GM23248 (cell line): ENCODE measurements around the gene ANO2. TPM values are rescaled to one million over a fixed set of nuclear protein-coding genes. Genes with fewer than 3 reads are reported as not detected.

Experiments
- DNase-seq: peaks from one replicate; pipeline ENCODE4 v3.0.0-alpha.2; 2015
- H2AFZ ChIP-seq: fragments of 200-600 bp; sonication (generic); 2 replicates; pipeline ENCODE4 v1.6.1; 2016; ENCODE audit warnings: antibody characterized with exemption
- H3F3A ChIP-seq: fragments of 200-600 bp; sonication (generic); 2 replicates; pipeline ENCODE4 v1.6.1; 2016; ENCODE audit warnings: mild to moderate bottlenecking, antibody characterized with exemption, mixed run types; ENCODE audit not compliant: insufficient read depth
- H3K27ac ChIP-seq: fragments of 200-600 bp; sonication (generic); 2 replicates; pipeline ENCODE4 v1.5.1; 2016; ENCODE audit warnings: mild to moderate bottlenecking
- H3K27me3 ChIP-seq: fragments of 200-600 bp; sonication (generic); replicated peaks from 2 replicates; pipeline ENCODE4 v1.6.1; 2016; ENCODE audit warnings: mild to moderate bottlenecking; ENCODE audit not compliant: insufficient read depth
- H3K36me3 ChIP-seq: fragments of 200-600 bp; sonication (generic); 2 replicates; pipeline ENCODE4 v1.6.1; 2016; ENCODE audit warnings: low read depth, mild to moderate bottlenecking
- H3K4me1 ChIP-seq: fragments of 200-600 bp; sonication (generic); 2 replicates; pipeline ENCODE4 v1.6.1; 2016; ENCODE audit warnings: mild to moderate bottlenecking; ENCODE audit not compliant: insufficient read depth
- H3K4me2 ChIP-seq: fragments of 200-600 bp; sonication (generic); one replicate; pipeline ENCODE4 v1.6.1; 2016; ENCODE audit warnings: mild to moderate bottlenecking; ENCODE audit not compliant: unreplicated experiment
- H3K4me3 ChIP-seq: fragments of 200-600 bp; sonication (generic); 2 replicates; pipeline ENCODE4 v1.5.1; 2016; ENCODE audit warnings: mild to moderate bottlenecking
- H3K79me2 ChIP-seq: fragments of 200-600 bp; sonication (generic); 2 replicates; pipeline ENCODE4 v1.6.1; 2016; ENCODE audit warnings: mild to moderate bottlenecking; ENCODE audit not compliant: insufficient read depth
- H3K9ac ChIP-seq: fragments of 200-600 bp; sonication (generic); 2 replicates; pipeline ENCODE4 v1.6.1; 2016; ENCODE audit warnings: mild to moderate bottlenecking
- H3K9me2 ChIP-seq: fragments of 200-600 bp; sonication (generic); 2 replicates; pipeline ENCODE4 v1.6.1; 2016; ENCODE audit warnings: mixed run types, mild to moderate bottlenecking, moderate library complexity; ENCODE audit not compliant: insufficient read depth
- H3K9me3 ChIP-seq: fragments of 200-600 bp; sonication (generic); one replicate; pipeline ENCODE4 v1.6.1; 2017; ENCODE audit warnings: low read depth
- H4K20me1 ChIP-seq: fragments of 200-600 bp; sonication (generic); 2 replicates; pipeline ENCODE4 v1.6.0; 2016; ENCODE audit not compliant: insufficient read depth
- EZH2 ChIP-seq: fragments of 200-600 bp; sonication (generic); IDR thresholded peaks from 2 replicates; pipeline ENCODE4 v1.6.1; 2018; ENCODE audit warnings: antibody characterized with exemption, mild to moderate bottlenecking; ENCODE audit not compliant: insufficient read depth, poor library complexity, severe bottlenecking
- EZH2phosphoT487 ChIP-seq: fragments of 200-600 bp; sonication (generic); IDR thresholded peaks from 2 replicates; pipeline ENCODE4 v1.6.1; 2018; ENCODE audit warnings: antibody characterized with exemption, moderate library complexity, mild to moderate bottlenecking, low read depth; ENCODE audit not compliant: insufficient read depth
- WGBS, 2 experiments: methylation state at CpG; one replicate each; pipeline ENCODE4 v1.1.6; 2015 to 2017; ENCODE audit warnings: low lambda C conversion rate in 2 of 2, low coverage in 1 of 2; ENCODE audit errors: missing lambda C conversion rate in 2 of 2; 5-methylcytosine and 5-hydroxymethylcytosine counted together
- in situ Hi-C: fragments of 300-500 bp; cut with MboI; formaldehyde crosslinking; loops from 2 replicates; pipeline ENCODE4 v1.15.0; 2020
- polyA plus RNA-seq: library from polyadenylated mRNA; unstranded; fragments of >200 nt; fragmentation: Nextera tagmentation; extraction: Ambion mirVana; gene quantifications from 2 replicates; pipeline ENCODE4 v1.2.1, GENCODE V29; 2016
- total RNA-seq: library from RNA; depleted of rRNA; stranded (reverse); fragments of >200 nt; shearing (Covaris generic); gene quantifications from 2 replicates; pipeline ENCODE4 v1.2.3, GENCODE V29; 2014

The ANO2 gene
- total and polyA plus RNA-seq, 2 experiments from 2014 or later: not detected

DNA sequence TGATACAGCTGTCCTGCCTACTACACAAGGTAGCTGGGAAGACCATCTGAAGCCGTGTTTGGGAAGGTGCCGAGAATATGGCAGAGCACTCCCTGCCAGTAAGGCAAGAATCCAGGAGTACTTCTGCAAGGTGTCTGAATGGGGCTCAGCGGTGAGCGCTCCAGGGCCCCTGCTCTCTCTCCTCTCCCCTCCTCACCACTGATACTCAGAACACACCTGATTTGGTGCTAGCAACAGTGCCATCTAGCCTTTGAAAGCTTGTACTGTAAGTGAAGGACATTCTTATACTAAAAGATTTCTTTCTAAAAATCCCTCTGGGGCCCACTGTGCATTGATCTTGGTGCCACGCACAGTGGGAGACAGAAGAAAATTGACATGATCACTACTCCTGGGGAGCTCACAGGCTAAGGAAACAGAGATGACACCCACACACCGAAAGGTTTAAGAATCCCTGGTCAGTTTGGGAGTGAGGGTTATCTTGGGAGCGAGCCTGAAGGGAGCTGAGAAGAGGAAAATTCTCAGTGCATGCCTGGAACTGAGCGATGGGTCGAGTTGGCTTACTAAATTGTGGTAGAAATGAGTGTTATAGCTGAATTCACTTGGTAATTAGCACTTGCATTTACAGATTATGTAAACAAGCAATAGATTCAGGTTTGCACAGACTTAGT, 296.2 kb downstream of the ANO2 start:
- no peaks in the 10 kb centered on the region for H3K36me3 ChIP-seq
- peak; percentile 47 for DNase-seq
- H3K27ac ChIP-seq: no peak overlapping the region
- peaks cover 5% of the 10 kb centered on the region for H3K27me3 ChIP-seq
- no peaks in the 10 kb centered on the region for H4K20me1 ChIP-seq
- no peak overlapping the region for H3K9ac ChIP-seq
- H3K4me3 ChIP-seq: no peak overlapping the region
- no peak overlapping the region for H3K4me2 ChIP-seq
- no peak overlapping the region for H2AFZ ChIP-seq
- no peaks in the 10 kb centered on the region for H3K4me1 ChIP-seq
- in situ Hi-C loops: no loop called here
- H3K9me2 ChIP-seq: no peaks in the 10 kb centered on the region
- H3K9me3 ChIP-seq: no peaks in the 10 kb centered on the region
- no peak for TF ChIP-seq EZH2
- TF ChIP-seq EZH2phosphoT487: no peak
- 54 to 55% methylated on average over 9 of the region's 9 CpGs for WGBS, 2 experiments
- no peaks in the 10 kb centered on the region for H3F3A ChIP-seq
- H3K79me2 ChIP-seq: no peaks in the 10 kb centered on the region

DNA sequence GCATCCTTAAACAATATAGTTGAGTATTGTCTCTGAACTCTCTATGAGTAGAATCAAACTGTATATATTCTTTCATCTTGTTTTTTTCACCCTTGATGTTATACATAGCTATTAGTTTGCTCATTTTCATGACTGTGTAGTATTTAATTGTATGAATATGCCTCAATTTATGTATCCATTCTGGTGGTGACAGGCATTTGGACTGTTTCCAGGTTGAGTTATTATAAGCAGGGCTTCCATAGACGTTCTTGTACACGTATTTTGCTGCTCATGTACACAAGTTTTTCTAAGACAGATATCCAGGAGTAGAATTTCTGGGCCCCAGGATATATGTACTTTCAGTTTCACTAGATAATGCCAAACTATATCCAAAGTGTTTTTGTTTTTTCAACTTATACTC, 301.8 kb downstream of the ANO2 start:
- Histone ChIP-seq H4K20me1 (no peaks in the 10 kb centered on the region; the same call in 1 of the 2 replicates), H3K27me3 (peaks cover 5% of the 10 kb centered on the region), H3K9me2 (no peaks in the 10 kb centered on the region), H3K36me3 (no peaks in the 10 kb centered on the region), H3K27ac (no peak overlapping the region), H3K4me3 (no peak overlapping the region), H3K4me2 (no peak overlapping the region), H3F3A (no peaks in the 10 kb centered on the region), H3K9me3 (no peaks in the 10 kb centered on the region), H3K9ac (no peak overlapping the region), H2AFZ (no peak overlapping the region), H3K4me1 (no peaks in the 10 kb centered on the region), H3K79me2 (no peaks in the 10 kb centered on the region)
- DNase-seq: no peak
- in situ Hi-C loops: no loop called here
- no peak for TF ChIP-seq EZH2
- TF ChIP-seq EZH2phosphoT487: no peak
- WGBS, 2 experiments: 19% methylated on average over 2 of the region's 2 CpGs

DNA sequence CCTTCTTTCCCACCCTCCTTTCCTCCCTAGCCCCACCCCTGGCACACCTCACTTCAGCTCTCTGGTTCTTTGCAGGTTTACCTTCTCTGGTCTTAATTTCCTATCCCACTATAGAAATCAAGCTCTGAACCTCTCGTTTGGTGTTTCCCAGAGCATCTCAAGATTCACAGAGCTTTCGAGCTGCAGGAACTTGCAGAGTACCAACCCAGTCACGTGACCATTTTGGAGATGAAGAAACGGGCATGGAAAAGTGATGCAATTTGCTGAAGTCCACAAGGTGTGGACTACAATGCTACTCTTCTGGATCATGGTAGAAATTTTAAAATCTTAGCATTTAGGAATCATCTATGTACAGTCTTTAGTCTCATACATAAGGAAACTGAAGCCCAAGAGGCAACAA, 307.4 kb downstream of the ANO2 start:
- WGBS, 2 experiments: 39 to 40% methylated on average over 4 of the region's 4 CpGs
- H3K79me2 ChIP-seq: no peaks in the 10 kb centered on the region

DNA sequence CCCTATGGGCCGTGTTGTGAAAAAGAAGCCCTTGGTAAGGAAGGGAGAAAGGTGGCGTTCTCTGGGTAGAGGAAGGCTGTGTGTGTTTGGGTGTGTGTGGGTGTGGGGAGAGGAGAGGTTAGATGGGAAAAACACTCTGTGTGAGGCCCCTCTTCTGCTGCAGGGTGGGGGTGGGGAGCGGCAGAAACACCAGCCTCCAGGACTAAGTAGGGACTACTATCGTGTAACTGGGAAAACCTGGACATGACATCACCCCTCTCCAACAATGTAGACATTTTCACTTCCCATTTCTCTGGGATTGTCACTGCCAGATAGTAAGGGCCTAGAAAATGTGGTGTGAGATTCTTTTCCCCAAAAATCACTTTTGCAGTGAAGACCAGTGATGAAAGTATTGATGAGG, 308.2 kb downstream of the ANO2 start:
- H3K27me3 ChIP-seq: no peaks in the 10 kb centered on the region; the same call in none of the 2 replicates
- H3K36me3 ChIP-seq: no peaks in the 10 kb centered on the region
- DNase-seq: no peak
- H3K4me2 ChIP-seq: no peak overlapping the region
- H3K27ac ChIP-seq: no peak overlapping the region
- H2AFZ ChIP-seq: no peak overlapping the region
- no peaks in the 10 kb centered on the region for H3K79me2 ChIP-seq
- H3K9me2 ChIP-seq: no peaks in the 10 kb centered on the region
- in situ Hi-C loops: no loop called here
- no peaks in the 10 kb centered on the region for H3F3A ChIP-seq
- TF ChIP-seq EZH2 (no peak), EZH2phosphoT487 (no peak)
- no peak overlapping the region for H3K9ac ChIP-seq
- no peaks in the 10 kb centered on the region; the same call in 1 of the 2 replicates for H4K20me1 ChIP-seq
- no peaks in the 10 kb centered on the region for H3K4me1 ChIP-seq
- no peaks in the 10 kb centered on the region for H3K9me3 ChIP-seq
- 58 to 78% methylated on average over 4 of the region's 4 CpGs for WGBS, 2 experiments
- H3K4me3 ChIP-seq: no peak overlapping the region

More for the DNA sequence above, 307.4 kb downstream of the ANO2 start:
- no peaks in the 10 kb centered on the region; the same call in 1 of the 2 replicates for H3K27me3 ChIP-seq
- H3F3A ChIP-seq: no peaks in the 10 kb centered on the region
- H3K4me3 ChIP-seq: no peak overlapping the region
- H3K4me1 ChIP-seq: no peaks in the 10 kb centered on the region
- no peak overlapping the region for H3K4me2 ChIP-seq
- H4K20me1 ChIP-seq: no peaks in the 10 kb centered on the region; the same call in 1 of the 2 replicates
- H3K36me3 ChIP-seq: no peaks in the 10 kb centered on the region
- TF ChIP-seq EZH2 (no peak), EZH2phosphoT487 (no peak)
- no peak overlapping the region for H3K27ac ChIP-seq
- no peaks in the 10 kb centered on the region for H3K9me3 ChIP-seq
- H3K9ac ChIP-seq: no peak overlapping the region
- DNase-seq: no peak
- no peaks in the 10 kb centered on the region for H3K9me2 ChIP-seq
- in situ Hi-C loops: no loop called here
- H2AFZ ChIP-seq: no peak overlapping the region
